SH-SY5Y (cell line): ENCODE measurements around the gene BST1.

Experiments
- GATA2 ChIP-seq: IDR thresholded peaks from 2 replicates; pipeline ENCODE4 v1.6.1; 2011; ENCODE audit warnings: mild to moderate bottlenecking, low read depth, low read length
- GATA3 ChIP-seq: IDR thresholded peaks from 2 replicates; pipeline ENCODE4 v1.6.1; 2011; ENCODE audit warnings: low read depth, mild to moderate bottlenecking, low read length, moderate library complexity

Gene BST1, protein sequence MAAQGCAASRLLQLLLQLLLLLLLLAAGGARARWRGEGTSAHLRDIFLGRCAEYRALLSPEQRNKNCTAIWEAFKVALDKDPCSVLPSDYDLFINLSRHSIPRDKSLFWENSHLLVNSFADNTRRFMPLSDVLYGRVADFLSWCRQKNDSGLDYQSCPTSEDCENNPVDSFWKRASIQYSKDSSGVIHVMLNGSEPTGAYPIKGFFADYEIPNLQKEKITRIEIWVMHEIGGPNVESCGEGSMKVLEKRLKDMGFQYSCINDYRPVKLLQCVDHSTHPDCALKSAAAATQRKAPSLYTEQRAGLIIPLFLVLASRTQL

DNA sequence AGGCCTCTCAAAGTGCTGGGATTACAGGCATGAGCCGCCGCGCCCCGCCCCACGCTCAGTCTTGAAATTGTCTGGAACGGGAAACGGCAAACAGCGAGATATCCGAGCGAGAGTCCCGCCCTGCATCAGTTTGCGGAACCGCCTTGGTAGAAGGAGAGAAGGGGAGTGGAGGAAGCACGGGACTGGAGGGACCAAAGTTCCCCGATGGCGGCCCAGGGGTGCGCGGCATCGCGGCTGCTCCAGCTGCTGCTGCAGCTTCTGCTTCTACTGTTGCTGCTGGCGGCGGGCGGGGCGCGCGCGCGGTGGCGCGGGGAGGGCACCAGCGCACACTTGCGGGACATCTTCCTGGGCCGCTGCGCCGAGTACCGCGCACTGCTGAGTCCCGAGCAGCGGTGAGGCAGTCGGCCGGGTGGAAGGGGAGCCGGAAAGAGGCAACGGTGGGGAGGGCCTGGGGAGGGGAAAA is at the start of gene BST1:
Gene BST1, plus strand, starts transcription at position 125 of the 463 bp plus-strand sequence. Its CDS starts 80 bp downstream, at position 205.
- TF ChIP-seq GATA2, result no peak
- no peak for TF ChIP-seq GATA3

DNA sequence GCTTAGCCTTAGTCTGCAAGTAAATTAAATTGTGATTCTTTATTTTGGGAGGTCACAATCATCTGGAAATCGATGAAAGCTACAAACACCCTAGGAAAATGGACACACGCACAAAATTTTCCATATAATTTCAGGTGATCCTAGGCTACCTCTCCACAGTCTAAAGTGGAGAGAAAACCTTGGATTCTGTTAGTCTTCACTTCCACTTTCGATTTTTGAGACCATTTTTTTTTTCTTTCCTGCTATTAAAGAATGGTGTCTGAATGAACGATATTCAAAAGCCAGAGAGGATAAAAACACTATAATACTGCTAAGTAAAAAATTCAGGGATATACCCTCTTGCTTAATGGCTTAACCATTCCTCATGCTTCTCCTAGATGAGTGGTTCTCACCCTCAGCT is 49.4 kb upstream of the BST1 start:
- TF ChIP-seq GATA2, result no peak
- no peak for TF ChIP-seq GATA3

DNA sequence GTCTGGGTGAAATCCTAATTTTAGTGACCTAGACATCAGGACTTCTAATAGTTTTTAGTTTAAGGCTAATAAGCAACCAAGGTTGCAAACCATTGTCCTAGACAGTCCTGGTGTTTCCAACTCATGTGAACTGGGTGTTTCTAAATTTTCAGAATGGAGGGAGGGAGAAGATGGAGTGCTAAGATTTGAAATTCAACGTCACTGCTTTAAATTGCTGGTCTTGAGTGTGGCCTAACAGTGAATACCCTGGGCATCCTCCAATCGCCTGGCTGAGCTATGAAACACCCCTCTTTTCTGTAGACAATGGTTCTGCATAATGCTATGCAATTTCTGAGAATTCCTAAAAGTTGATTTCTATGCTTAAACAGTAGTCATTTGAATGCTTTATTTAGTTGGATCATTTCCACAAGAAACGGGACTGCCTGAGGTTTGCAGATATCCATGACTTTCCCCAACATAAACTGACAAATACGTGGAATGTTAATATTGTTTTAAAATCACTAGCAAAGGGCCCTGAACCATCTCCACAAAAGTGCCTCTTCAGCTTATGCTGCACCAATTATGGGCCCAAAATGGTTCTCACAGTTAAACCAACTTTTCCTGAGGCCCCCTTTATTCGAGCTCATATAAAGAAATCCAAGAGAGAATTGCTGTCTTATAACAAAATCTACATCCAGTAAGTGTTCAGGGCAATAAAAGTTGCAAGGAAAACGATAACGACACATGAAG is 48.8 kb upstream of the BST1 start:
- TF ChIP-seq GATA2, result peak; percentile 75
- TF ChIP-seq GATA3, result no peak

DNA sequence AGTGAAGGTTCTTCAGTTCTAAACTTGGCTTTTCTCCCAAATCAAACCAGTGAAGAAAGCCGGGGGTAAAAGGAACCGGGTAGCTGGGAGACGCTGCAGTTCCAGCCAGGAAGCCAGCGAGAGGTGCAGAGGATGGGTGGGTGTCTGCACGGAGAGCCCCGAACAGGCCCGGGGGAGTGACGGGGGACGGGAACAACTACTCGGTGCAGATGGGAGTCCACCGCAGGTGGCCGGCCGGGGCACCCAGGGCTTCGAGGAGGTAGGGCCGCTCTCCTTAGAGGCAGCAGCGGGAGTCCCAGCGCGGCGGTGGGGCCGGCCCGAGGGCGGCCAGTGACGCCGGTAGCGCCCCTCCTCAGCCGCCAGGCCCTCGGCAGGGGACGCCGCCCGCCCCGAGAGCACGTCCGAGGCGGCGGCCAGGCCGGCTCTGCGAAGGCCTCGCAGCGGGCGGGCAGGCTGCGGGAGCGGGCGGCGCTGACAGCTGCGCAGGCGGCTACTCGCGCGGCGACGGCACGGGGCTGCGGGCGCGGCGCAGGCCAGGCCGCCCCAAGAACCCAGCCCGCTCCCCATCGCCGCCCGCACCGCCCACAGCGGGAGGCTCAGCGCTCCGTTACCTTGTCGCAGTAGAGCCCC is 48.2 kb upstream of the BST1 start:
- TF ChIP-seq GATA3, result no peak
- no peak for TF ChIP-seq GATA2

DNA sequence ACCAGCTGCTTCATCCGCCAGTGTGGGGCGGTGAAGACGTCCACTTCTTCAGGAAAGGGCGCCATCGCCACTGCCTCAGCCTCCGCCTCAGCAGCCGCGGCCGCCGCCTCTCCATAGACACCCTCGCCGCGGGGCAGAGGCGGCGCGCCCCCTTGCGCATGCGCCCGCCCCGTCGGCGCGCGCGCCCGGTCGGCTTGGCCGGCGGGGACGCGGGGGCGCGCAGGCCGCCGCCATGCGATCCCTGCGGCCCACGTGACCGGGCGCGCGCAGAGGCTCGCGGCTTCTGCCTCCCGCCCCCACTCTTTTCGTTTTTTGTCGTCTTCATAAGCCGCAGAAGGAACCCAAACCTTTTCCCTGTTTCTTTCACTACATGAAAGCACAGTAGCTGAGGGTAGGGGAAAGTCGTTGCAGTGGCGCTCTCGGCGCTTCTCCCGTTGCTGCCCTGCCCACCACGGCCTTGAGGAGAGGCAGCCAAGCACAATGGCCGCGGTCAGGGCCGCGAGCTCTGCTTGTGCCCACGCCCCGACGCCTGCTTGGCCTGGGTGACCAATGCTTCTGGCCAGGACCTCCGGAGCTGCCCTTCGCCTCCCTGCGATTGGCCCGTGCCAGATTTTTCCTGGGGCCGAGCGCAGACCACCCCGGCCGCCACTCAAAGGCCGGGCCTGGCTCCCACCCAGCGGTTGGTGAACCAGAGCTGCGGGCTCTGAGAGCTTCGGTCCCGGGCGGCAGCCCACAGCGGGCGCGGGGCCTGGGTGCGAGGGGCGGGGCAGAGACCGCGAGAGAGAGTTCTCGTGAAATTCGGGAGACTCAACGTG is 47.4 kb upstream of the BST1 start, which contains the start of gene FBXL5:
Gene FBXL5, minus strand, starts transcription at position 135 of the 815 bp plus-strand sequence. Its CDS starts 70 bp downstream, at position 65.
- TF ChIP-seq GATA2 (no peak), GATA3 (no peak)

DNA sequence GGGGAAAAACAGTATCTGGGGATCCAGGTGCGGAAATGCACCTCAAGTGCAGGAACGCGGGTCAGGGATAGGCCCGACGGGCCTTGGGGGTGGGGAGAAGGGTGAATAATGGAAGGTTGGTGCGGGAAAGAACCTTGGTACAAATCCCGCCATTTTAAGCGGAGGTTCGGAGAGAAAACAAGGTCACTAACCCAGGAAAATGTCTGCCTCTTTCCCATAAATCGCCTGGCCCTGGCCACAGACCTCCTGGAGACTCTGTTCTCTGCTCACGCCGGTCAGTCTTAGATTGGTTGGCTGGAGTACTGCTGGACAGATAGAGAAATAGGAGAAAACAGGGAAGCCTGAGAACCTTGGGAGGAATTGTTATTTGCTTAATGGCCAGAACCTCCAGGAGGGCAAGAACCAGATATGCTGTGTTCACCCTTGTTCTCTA is 46.8 kb upstream of the BST1 start:
- TF ChIP-seq GATA3 (no peak), GATA2 (no peak)

DNA sequence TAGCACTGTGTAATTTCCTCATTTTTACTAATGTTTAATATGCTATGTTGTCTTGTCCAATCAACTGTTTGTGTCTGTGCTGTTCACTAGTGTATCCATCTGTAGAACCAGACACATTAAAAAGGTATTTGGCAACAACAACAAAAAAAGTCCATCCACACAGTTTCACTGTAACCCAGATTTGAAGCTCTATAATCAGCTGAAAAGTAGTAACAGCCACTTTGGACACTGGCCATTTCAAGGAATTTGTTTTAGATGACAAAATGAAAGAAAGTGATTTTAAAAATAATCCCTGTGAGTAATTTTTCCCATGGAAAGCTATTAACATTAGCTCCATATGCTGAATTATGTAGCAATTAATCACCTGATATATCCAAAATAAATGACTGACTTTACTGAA is 45.5 kb upstream of the BST1 start:
- TF ChIP-seq GATA2, result no peak

DNA sequence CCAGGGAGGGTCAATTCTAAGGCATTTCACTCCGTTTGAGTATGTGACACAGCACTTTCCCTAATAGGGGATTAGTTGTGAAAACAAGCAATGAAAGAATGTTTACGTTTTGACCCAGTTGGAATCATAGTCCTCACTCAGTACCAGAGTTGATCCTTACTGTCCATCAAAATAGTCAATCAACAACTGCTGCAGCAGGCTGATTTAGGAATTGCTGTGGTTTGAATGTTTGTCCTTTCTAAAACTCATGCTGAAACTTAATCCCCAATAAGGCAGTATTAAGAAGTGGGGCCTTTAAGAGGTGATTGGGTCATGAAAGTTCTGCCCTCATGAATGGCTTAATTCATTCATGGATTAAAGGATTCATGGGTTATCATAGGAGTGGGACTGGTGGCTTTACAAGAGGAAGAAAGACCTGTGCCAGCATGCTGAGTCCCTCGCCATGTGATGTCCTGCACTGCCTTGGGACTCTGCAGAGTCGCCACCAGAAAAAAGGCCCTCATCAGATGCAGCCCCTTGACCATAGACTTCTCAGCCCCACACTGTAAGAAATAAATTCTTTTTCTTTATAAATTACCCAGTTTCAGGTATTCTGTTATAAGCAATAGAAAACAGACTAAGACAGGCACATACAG is 44.6 kb upstream of the BST1 start:
- TF ChIP-seq GATA2 (no peak), GATA3 (no peak)

DNA sequence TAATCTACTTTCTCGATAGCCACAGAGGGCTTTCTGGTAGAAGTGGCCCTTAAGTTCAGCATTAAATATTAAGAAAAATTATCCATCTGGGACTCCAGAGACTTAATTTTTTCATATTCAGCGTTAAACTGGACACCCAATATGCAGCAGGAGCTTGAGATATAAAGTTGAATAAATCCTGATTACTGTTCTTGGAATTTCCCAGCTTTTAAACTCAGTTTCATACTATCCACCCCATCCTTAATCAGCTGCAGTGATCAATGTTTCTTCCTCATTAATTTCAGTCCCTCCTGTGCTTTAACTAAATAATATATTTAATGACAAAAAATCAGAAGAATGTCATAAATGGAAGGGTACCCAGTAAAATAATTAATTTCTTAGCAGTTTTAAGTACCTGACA is 44.1 kb upstream of the BST1 start:
- TF ChIP-seq GATA2 (no peak), GATA3 (no peak)

DNA sequence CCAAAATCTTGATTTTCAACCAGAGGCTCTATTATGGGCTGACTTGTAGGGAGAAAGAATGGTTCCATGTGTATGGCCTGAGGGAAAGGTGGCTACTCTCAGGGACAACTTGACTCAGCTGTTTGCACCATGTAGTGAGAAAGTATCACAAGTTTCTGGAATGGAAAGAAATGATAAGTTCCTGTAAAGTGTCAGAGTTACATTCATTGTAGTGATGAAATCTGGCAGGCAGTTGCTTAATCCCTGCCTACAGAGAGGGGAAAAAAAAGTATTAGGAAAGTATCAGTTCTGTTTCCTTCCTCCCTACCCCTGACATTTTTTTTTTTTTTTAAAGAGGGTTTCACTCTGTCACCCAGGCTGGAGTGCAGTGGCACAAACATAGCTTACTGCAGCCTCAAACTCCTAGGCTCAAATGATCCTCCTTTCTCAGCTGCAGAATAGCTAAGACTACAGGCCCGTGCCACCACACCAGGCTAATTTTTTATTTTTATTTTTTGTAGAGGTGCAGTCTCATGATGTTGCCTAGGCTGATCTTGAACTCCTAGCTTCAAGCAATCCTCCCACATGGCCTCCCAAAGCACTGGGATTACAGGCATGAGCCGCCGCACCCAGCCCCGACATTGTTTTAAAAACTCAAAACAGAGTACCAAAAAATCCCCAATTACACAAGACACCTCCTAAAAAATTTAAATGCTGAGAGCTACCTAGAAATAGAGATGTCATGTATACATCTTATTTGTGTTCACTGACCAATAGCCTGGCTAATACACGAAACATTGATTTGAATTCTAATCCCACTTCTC is 42.9 kb upstream of the BST1 start:
- no peak for TF ChIP-seq GATA3
- no peak for TF ChIP-seq GATA2

DNA sequence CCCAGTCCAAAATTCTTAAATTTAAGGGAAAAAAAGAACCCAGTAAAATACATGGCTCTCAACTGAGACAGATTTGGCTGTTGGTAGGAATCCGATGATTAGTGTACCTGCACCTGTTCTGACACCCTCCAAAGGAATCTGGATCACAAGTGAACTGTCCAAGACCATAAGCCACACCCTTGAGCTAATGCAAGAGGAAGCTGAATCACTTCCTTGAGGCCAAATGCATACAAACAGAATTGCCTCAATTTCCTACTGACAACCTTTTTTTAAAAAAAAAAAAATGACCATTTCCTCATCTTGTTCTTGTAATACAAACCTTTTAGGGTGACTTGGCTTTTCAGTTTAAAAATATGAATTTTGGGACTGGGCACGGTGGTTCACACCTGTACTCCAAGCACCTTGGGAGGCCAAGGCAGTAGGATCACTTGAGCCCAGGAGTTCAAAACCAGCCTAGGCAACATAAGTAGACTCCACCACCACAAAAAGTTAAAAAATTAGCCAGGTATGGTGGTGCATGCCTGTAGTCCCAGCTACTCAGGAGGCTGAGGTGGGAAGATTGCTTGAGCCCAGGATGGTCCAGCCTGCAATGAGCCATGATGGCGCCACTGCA is 37.0 kb upstream of the BST1 start:
- TF ChIP-seq GATA3, result no peak
- no peak for TF ChIP-seq GATA2

DNA sequence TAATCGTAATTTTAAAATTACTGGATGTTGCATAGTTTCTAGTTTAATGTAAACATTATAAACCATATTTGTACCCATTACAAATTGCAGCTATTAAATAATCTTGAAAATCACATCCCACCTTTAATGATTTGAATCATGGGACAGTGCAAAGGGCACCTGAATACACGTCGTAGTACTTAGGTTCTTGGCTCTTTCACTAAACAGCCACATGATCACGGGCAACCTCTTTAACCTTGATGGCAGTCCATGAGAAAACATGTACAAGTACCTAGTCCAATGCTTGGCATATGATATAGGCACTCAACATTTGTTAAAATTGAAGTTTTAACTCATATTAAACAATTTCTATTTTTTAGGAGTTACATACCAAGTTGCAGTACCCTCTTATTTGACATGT is 35.9 kb upstream of the BST1 start:
- TF ChIP-seq GATA3 (no peak), GATA2 (no peak)
